ENCODE results near the gene FAM185A. TPM values are rescaled to one million over a fixed set of nuclear protein-coding genes. Genes with fewer than 3 reads are reported as not detected.

FAM185A gene
- total RNA-seq, 2 donors from 2014 or later, result 8.6 to 10.5 TPM

GRCh38 chr7:102823390-102824119, 74.8 kb downstream of the FAM185A start:
- Histone ChIP-seq H3K27me3 (no peaks in the 10 kb centered on the region), H3K27ac (no peak overlapping the region), H3K4me1 (no peaks in the 10 kb centered on the region), H3K36me3 (no peaks in the 10 kb centered on the region), H3K9ac (ENCODE audit: low read depth in 2 of 2, low read length in 2 of 2) (no peak overlapping the region), H3K4me3 (no peak overlapping the region), H3K9me3 (no peaks in the 10 kb centered on the region)
- intact Hi-C loops (cut with DNase I), result no loop called here
- no peak for TF ChIP-seq CTCF (IDR thresholded peaks at IDR 0.05)
- no peak for DNase-seq

- Histone ChIP-seq H3K27me3 (no peaks in the 10 kb centered on the region), H3K4me3 (no peak overlapping the region), H3K27ac (no peak overlapping the region), H3K36me3 (no peaks in the 10 kb centered on the region), H3K9ac (ENCODE audit: low read depth in 2 of 2, low read length in 2 of 2) (no peak overlapping the region), H3K4me1 (no peaks in the 10 kb centered on the region), H3K9me3 (no peaks in the 10 kb centered on the region)
- intact Hi-C loops (cut with DNase I), result no loop called here
- no peak for DNase-seq
- TF ChIP-seq CTCF (IDR thresholded peaks at IDR 0.05), result no peak
These were observed 79.5 kb downstream of the FAM185A start for GRCh38 chr7:102828286-102828685.

GRCh38 chr7:102829075-102829474, 80.3 kb downstream of the FAM185A start:
- DNase-seq, result no peak
- Histone ChIP-seq H3K9ac (ENCODE audit: low read depth in 2 of 2, low read length in 2 of 2) (no peak overlapping the region), H3K4me1 (no peaks in the 10 kb centered on the region), H3K27me3 (no peaks in the 10 kb centered on the region), H3K4me3 (no peak overlapping the region), H3K36me3 (no peaks in the 10 kb centered on the region), H3K9me3 (no peaks in the 10 kb centered on the region), H3K27ac (no peak overlapping the region)
- no peak for TF ChIP-seq CTCF (IDR thresholded peaks at IDR 0.05)
- intact Hi-C loops (cut with DNase I), result no loop called here

- TF ChIP-seq CTCF (IDR thresholded peaks at IDR 0.05), result no peak
- Histone ChIP-seq H3K4me3 (no peak overlapping the region), H3K27ac (no peak overlapping the region), H3K4me1 (no peaks in the 10 kb centered on the region), H3K9me3 (no peaks in the 10 kb centered on the region), H3K9ac (ENCODE audit: low read depth in 2 of 2, low read length in 2 of 2) (no peak overlapping the region), H3K27me3 (no peaks in the 10 kb centered on the region), H3K36me3 (no peaks in the 10 kb centered on the region)
- no peak for DNase-seq
- intact Hi-C loops (cut with DNase I), result no loop called here
These were observed 81.4 kb downstream of the FAM185A start for GRCh38 chr7:102830197-102830596.

GRCh38 chr7:102832674-102833073, 83.9 kb downstream of the FAM185A start:
- intact Hi-C loops (cut with DNase I), result no loop called here
- H3K36me3 ChIP-seq, result no peaks in the 10 kb centered on the region
- TF ChIP-seq CTCF (IDR thresholded peaks at IDR 0.05), result no peak
- no peak overlapping the region for H3K9ac ChIP-seq (ENCODE audit: low read depth in 2 of 2, low read length in 2 of 2)
- H3K4me1 ChIP-seq, result no peaks in the 10 kb centered on the region
- no peaks in the 10 kb centered on the region for H3K27me3 ChIP-seq
- H3K4me3 ChIP-seq, result no peak overlapping the region
- no peak for DNase-seq
- H3K9me3 ChIP-seq, result no peaks in the 10 kb centered on the region
- H3K27ac ChIP-seq, result no peak overlapping the region
